Neural cell (in vitro differentiated cells): ENCODE measurements around the gene AFG1L.

Experiments used
- MXI1 ChIP-seq: fragments of 450-650 bp; conservative IDR thresholded peaks from 2 replicates; pipeline ENCODE4 v1.6.1; 2014; ENCODE audit warnings: antibody characterized with exemption, mild to moderate bottlenecking; ENCODE audit not compliant: poor library complexity, severe bottlenecking
- POLR2AphosphoS5 ChIP-seq: IDR thresholded peaks from 2 replicates; pipeline ENCODE4 v1.6.1; 2012
- REST ChIP-seq: IDR thresholded peaks from 2 replicates; pipeline ENCODE4 v1.6.1; 2012; ENCODE audit warnings: borderline replicate concordance
- TAF1 ChIP-seq: IDR thresholded peaks from 2 replicates; pipeline ENCODE4 v1.6.1; 2012; ENCODE audit warnings: low read depth
- TF ChIP-seq, protein P1 (sequence below): fragments of 450-650 bp; IDR thresholded peaks from 2 replicates; pipeline ENCODE4 v1.5.1; 2014; ENCODE audit warnings: antibody characterized with exemption, mild to moderate bottlenecking, moderate library complexity; ENCODE audit not compliant: poor library complexity, severe bottlenecking

GRCh38 chr6:108455688-108456087 lies 160.8 kb downstream of the AFG1L start:
- TF ChIP-seq POLR2AphosphoS5 (no peak), REST (no peak), MXI1 (no peak), TAF1 (no peak)
- TF ChIP-seq, protein P1, sequence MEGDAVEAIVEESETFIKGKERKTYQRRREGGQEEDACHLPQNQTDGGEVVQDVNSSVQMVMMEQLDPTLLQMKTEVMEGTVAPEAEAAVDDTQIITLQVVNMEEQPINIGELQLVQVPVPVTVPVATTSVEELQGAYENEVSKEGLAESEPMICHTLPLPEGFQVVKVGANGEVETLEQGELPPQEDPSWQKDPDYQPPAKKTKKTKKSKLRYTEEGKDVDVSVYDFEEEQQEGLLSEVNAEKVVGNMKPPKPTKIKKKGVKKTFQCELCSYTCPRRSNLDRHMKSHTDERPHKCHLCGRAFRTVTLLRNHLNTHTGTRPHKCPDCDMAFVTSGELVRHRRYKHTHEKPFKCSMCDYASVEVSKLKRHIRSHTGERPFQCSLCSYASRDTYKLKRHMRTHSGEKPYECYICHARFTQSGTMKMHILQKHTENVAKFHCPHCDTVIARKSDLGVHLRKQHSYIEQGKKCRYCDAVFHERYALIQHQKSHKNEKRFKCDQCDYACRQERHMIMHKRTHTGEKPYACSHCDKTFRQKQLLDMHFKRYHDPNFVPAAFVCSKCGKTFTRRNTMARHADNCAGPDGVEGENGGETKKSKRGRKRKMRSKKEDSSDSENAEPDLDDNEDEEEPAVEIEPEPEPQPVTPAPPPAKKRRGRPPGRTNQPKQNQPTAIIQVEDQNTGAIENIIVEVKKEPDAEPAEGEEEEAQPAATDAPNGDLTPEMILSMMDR, result no peak
